Fibroblast of mammary gland (primary cell): ENCODE measurements around the gene SEZ6L2.
"Not testable (repeated sequence)": the region's sequence is repeated elsewhere in the genome, so short reads cannot be mapped to it uniquely, and the experiment has no call there.

Experiments
- DNase-seq: peaks from one replicate; pipeline ENCODE4 v3.0.0-alpha.2; 2010; ENCODE audit warnings: low read depth
- H3K4me3 ChIP-seq: 2 replicates; pipeline ENCODE4 v1.5.1; 2011; ENCODE audit warnings: low read depth, mild to moderate bottlenecking, low read length, moderate library complexity; ENCODE audit not compliant: control insufficient read depth
- TF ChIP-seq, protein P1 (sequence below): conservative IDR thresholded peaks from 2 replicates; pipeline ENCODE4 v1.5.1; 2011; ENCODE audit warnings: low read depth, low read length, inconsistent platforms; ENCODE audit not compliant: control insufficient read depth, insufficient read depth

SEZ6L2 gene

DNA sequence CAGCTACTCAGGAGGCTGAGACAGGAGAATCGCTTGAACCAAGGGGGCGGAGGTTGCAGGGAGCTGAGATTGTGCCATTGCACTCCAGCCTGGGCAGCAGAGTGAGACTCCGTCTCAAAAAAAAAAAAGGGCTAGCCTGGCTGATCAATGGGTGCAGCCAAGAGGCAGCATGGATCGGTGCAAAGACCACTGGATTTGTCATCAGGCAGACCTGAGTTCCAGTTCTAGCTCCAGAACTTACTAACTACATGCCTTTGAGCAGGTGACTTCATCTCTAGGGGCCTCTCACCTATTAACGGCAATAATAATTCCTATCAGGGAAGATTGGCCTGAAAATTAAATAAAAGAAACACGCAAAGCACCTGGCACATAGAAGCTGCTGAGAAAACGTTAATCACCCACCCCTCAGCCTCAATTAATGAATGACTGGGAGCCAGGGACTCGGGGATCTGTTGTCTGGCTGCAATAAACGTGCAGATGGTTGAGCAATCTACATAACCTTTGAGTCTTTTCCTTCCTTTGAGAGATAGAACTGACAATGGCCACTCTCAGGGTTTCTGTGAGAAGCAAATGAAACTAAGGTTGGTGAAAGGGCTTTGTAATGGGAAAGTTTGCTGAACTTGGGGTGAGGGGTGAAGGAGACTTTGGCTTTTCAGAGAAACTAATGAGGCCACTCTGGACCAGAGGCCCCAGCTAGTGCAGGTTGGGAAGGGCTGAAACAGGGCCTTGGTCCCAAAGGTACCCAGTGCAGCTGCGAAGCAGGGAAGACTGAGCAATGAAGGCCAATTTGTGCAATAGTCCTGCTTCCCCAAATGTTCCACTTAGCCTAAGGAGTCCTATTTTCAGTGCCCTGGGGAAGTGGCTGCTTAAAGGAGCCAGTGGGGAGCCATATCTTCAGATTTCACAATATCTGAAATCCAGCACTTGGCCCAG lies 7.6 kb downstream of the SEZ6L2 start:
- TF ChIP-seq, protein P1, sequence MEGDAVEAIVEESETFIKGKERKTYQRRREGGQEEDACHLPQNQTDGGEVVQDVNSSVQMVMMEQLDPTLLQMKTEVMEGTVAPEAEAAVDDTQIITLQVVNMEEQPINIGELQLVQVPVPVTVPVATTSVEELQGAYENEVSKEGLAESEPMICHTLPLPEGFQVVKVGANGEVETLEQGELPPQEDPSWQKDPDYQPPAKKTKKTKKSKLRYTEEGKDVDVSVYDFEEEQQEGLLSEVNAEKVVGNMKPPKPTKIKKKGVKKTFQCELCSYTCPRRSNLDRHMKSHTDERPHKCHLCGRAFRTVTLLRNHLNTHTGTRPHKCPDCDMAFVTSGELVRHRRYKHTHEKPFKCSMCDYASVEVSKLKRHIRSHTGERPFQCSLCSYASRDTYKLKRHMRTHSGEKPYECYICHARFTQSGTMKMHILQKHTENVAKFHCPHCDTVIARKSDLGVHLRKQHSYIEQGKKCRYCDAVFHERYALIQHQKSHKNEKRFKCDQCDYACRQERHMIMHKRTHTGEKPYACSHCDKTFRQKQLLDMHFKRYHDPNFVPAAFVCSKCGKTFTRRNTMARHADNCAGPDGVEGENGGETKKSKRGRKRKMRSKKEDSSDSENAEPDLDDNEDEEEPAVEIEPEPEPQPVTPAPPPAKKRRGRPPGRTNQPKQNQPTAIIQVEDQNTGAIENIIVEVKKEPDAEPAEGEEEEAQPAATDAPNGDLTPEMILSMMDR: no peak
- no peak for DNase-seq
- H3K4me3 ChIP-seq: no peak overlapping the region

DNA sequence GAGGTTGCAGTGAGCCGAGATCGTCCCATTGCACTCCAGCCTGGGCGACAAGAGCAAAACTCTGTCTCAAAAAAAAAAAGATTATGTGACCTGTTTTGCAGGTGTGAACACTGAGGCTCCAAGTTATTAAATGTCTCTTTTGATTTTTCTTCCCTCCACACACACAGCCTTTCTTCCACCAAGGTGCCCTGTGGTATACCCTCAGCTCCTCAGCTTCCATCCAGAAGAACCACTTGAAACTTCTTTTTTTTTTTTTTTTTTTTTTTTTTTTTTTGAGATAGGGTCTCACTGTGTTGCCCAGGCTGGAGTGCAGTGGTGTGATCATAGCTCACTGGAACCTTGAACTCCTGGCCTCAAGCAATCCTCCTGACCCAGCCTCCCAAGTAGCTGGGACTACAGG lies 10.0 kb downstream of the SEZ6L2 start:
- DNase-seq, H3K4me3 ChIP-seq: not testable (repeated sequence)

DNA sequence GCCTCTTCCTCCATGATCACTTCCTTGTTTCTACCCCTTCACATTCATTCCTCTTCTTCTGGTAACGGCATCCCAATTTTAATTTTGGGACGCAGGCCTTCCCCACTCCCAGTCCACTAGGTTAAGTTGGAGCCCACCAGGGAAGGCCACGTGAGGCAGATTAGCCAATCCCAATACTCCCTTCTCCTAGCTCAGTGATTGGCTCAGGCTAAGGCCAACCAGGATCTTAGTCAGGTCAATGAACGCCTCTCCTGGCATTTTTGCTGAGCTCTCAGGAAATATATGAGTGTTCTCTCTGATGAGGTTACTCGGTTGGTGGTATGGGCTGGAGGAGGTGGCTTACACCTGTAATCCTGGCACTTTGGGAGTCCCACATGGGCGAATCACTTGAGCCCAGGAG lies 15.4 kb downstream of the SEZ6L2 start:
- TF ChIP-seq, protein P1: no peak
- no peak overlapping the region for H3K4me3 ChIP-seq
- no peak for DNase-seq

DNA sequence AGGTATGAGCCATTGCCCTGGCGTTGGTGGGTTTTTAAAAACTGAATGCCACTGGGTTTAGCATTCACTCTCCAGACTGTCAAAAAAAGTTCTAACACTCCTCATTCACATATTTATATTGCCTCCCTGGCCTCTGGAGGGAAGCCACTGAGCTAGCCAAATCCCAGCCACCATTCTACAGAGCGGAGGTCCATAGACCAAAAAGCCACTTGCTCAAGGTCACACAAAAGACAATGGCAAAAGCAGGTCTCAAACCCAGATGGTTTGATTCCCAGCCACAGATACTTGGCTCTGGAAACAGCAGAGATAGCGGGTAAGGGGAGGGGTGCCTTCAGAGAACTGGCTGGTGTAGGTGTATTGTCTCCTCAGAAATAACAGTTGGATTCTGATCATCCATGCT lies 18.3 kb downstream of the SEZ6L2 start:
- DNase-seq: no peak
- no peak overlapping the region for H3K4me3 ChIP-seq
- TF ChIP-seq, protein P1: no peak

DNA sequence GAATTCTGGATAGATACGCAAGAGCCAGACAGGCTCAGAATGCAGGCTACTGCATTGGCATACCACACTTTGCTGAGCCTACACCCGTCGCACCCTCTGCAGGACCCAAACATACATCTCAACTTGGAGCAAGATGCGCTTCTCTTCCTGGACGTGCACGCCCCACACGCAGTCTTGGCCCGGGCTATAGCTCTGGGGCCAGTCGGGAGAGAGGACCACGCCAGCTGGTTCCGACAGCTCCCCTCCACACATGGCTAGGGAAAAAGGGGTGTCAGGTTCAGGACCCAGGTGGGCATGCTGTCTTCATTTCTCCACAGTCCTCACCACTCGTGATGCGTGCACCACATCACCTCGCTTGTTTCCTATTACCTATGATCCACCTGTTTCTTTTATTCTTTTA lies 21.2 kb downstream of the SEZ6L2 start:
- TF ChIP-seq, protein P1: no peak
- no peak overlapping the region for H3K4me3 ChIP-seq
- DNase-seq: no peak

DNA sequence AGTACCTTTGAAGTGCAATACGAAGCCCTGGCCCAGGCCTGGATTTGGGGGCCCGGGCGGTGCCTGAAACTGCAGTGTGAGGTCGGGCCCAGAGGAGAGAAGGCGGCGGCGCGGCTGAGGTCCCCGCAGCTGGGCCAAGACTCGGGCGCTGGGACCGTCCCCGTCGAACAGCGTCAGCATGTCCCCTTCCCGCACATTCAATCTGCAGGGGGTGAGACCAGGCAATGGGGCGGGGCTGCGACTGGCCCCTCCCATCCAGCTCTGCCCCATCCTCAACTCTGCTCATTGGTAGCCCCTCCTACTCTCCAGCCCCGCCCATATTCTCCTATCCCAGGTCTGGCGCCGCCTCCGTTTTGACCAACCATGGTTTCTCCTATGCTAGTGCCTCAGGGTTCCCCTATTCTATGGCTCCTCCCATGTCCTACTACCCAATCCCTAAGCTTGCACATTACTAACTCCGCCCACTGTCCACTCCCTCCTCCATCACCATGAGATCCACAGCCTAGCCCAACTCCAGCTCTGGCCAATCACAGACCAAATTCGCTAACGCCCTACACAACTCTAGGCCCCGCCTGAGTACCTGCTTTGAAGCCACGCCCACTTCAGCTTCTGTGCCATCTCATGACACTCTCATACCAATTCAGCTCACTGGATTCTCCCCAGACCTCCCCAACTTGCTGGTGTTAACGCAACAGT lies 21.9 kb downstream of the SEZ6L2 start:
- TF ChIP-seq, protein P1: no peak
- H3K4me3 ChIP-seq: no peak overlapping the region
- DNase-seq: peak; percentile 50

DNA sequence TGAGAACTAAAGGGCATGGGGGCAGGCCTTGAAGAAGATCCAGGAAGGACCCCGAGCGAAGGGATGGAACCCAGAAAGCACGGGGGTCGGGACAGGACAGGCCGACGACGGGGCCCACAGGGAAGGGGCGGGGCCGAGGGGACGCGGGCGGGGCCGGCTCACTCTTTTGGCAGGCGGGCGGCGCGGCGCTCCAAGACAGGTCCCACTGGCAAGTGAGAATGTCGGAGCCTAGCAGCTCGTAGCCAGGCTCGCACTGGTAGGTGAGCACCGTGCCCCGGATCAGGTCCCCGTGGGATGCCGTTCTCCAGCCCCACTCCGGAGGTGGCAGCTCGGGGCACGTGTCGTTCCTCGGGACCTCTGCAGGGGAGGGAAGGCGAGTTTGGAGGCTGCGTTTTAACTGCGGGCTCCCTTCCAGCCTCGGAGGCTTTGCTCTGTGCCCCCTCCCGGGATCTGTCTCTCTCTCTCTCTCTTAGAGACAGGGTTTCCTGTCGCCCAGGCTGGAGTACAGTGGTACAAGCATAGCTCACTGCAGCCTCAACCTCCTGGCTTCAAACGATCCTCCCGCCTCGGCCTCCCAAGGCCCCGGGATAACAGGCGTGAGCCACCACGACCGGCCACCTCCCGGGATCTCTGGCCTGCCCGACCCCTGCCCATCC lies 22.6 kb downstream of the SEZ6L2 start:
- TF ChIP-seq, protein P1: no peak
- DNase-seq: no peak
- H3K4me3 ChIP-seq: peak overlapping the region; percentile 26
